Liver (tissue), 9 donors: ENCODE measurements around the gene ADAMTS2. TPM values are rescaled to one million over a fixed set of nuclear protein-coding genes. Genes with fewer than 3 reads are reported as not detected.
A peak's percentile ranks its signal among the peaks of the same experiment; 100 is the strongest.

Experiments
- DNase-seq: peaks from one replicate; pipeline ENCODE4 v3.0.0-alpha.2; 2017; ENCODE audit warnings: low spot score
- H3K27ac ChIP-seq, 2 donors: one replicate each; pipeline ENCODE4 v1.7.0; 2013; ENCODE audit warnings: inconsistent platforms in 2 of 2, low read length in 2 of 2, control low read depth in 1 of 2, low read depth in 1 of 2, mild to moderate bottlenecking in 1 of 2
- H3K27me3 ChIP-seq, 4 donors: one replicate each; pipeline versions ENCODE4 v1.6.1 to v1.7.0; 2013; ENCODE audit warnings: low read length in 3 of 4, inconsistent platforms in 1 of 4, mild to moderate bottlenecking in 1 of 4, moderate library complexity in 1 of 4; ENCODE audit not compliant: control insufficient read depth in 4 of 4, insufficient read depth in 4 of 4
- H3K36me3 ChIP-seq, 4 donors: one replicate each; pipeline versions ENCODE4 v1.6.1 to v1.7.0; 2013; ENCODE audit warnings: low read length in 3 of 4, mild to moderate bottlenecking in 3 of 4, low read depth in 1 of 4, moderate library complexity in 1 of 4; ENCODE audit not compliant: control insufficient read depth in 4 of 4, insufficient read depth in 3 of 4
- H3K4me1 ChIP-seq, 4 donors: one replicate each; pipeline versions ENCODE4 v1.6.1 to v1.7.0; 2013; ENCODE audit warnings: low read length in 3 of 4, mild to moderate bottlenecking in 3 of 4, moderate library complexity in 1 of 4; ENCODE audit not compliant: control insufficient read depth in 4 of 4, insufficient read depth in 4 of 4
- H3K4me3 ChIP-seq, 3 donors: one replicate each; pipeline versions ENCODE4 v1.6.1 to v1.7.0; 2013; ENCODE audit warnings: low read length in 3 of 3, control low read depth in 1 of 3, low read depth in 1 of 3, mild to moderate bottlenecking in 1 of 3
- H3K9ac ChIP-seq, 2 donors: one replicate each; pipeline ENCODE4 v1.7.0; 2013; ENCODE audit warnings: low read length in 2 of 2, mild to moderate bottlenecking in 2 of 2, moderate library complexity in 2 of 2, control low read depth in 1 of 2, low read depth in 1 of 2
- H3K9me3 ChIP-seq, 4 donors: one replicate each; pipeline versions ENCODE4 v1.6.1 to v1.7.0; 2013; ENCODE audit warnings: low read length in 3 of 4; ENCODE audit not compliant: control insufficient read depth in 4 of 4
- ATF3 ChIP-seq: IDR thresholded peaks from 2 replicates; pipeline ENCODE4 v1.6.1; 2016; ENCODE audit warnings: antibody characterized with exemption
- CTCF ChIP-seq: fragments of 150-350 bp; IDR thresholded peaks from 2 replicates; pipeline ENCODE4 v1.5.1; 2017; ENCODE audit warnings: improper control_type of control experiment, low read depth, low read length; ENCODE audit not compliant: missing input control
- EGR1 ChIP-seq, 2 donors: IDR thresholded peaks; 2 replicates each; pipeline ENCODE4 v1.6.1; 2016 to 2018; ENCODE audit warnings: antibody characterized with exemption in 2 of 2, low read depth in 2 of 2
- FOXA1 ChIP-seq: IDR thresholded peaks from 2 replicates; pipeline ENCODE4 v1.6.1; 2016; ENCODE audit warnings: antibody characterized with exemption
- FOXA2 ChIP-seq: IDR thresholded peaks from 2 replicates; pipeline ENCODE4 v1.6.1; 2016; ENCODE audit warnings: antibody characterized with exemption
- GABPA ChIP-seq, 2 donors: IDR thresholded peaks in 1 of 2; conservative IDR thresholded peaks in 1 of 2; 2 replicates each; pipeline ENCODE4 v1.6.1; 2016; ENCODE audit warnings: antibody characterized with exemption in 2 of 2, mild to moderate bottlenecking in 1 of 2, moderate library complexity in 1 of 2
- HNF4A ChIP-seq, 2 donors: conservative IDR thresholded peaks; 2 replicates each; pipeline ENCODE4 v1.6.1; 2016; ENCODE audit warnings: antibody characterized with exemption in 2 of 2, mild to moderate bottlenecking in 2 of 2
- HNF4G ChIP-seq: IDR thresholded peaks from 2 replicates; pipeline ENCODE4 v1.6.1; 2016; ENCODE audit warnings: antibody characterized with exemption
- JUND ChIP-seq, 2 donors: IDR thresholded peaks; 2 replicates each; pipeline ENCODE4 v1.6.1; 2016; ENCODE audit warnings: antibody characterized with exemption in 2 of 2
- MAX ChIP-seq: IDR thresholded peaks from 2 replicates; pipeline ENCODE4 v1.6.1; 2016; ENCODE audit warnings: antibody characterized with exemption
- NR2F2 ChIP-seq: IDR thresholded peaks from 2 replicates; pipeline ENCODE4 v1.6.1; 2016; ENCODE audit warnings: antibody characterized with exemption
- RAD21 ChIP-seq, 2 donors: IDR thresholded peaks; 2 replicates each; pipeline ENCODE4 v1.6.1; 2016; ENCODE audit warnings: antibody characterized with exemption in 2 of 2, mild to moderate bottlenecking in 2 of 2
- REST ChIP-seq: IDR thresholded peaks from 2 replicates; pipeline ENCODE4 v1.6.1; 2016; ENCODE audit warnings: antibody characterized with exemption, mild to moderate bottlenecking
- RXRA ChIP-seq, 2 donors: IDR thresholded peaks; 2 replicates each; pipeline ENCODE4 v1.6.1; 2017 to 2018; ENCODE audit warnings: antibody characterized with exemption in 2 of 2, mild to moderate bottlenecking in 1 of 2
- SP1 ChIP-seq: IDR thresholded peaks from 2 replicates; pipeline ENCODE4 v1.6.1; 2018; ENCODE audit warnings: antibody characterized with exemption, mild to moderate bottlenecking
- TAF1 ChIP-seq: conservative IDR thresholded peaks from 2 replicates; pipeline ENCODE4 v1.6.1; 2016; ENCODE audit warnings: antibody characterized with exemption, mild to moderate bottlenecking
- YY1 ChIP-seq: IDR thresholded peaks from 2 replicates; pipeline ENCODE4 v1.6.1; 2016; ENCODE audit warnings: antibody characterized with exemption, mild to moderate bottlenecking
- ZBTB33 ChIP-seq: IDR thresholded peaks from 2 replicates; pipeline ENCODE4 v1.6.1; 2016; ENCODE audit warnings: antibody characterized with exemption
- WGBS: extraction: QIAGEN DNeasy Blood & Tissue Kit; methylation state at CpG from one replicate; pipeline ENCODE4 v1.1.7; 2013; 5-methylcytosine and 5-hydroxymethylcytosine counted together
- polyA plus RNA-seq, 2 donors: library from polyadenylated mRNA; stranded (reverse) in 1 of 2; unstranded in 1 of 2; fragments of 200-250 nt in 1 of 2; fragments of >200 nt in 1 of 2; fragmentation: Nextera tagmentation in 1 of 2; extraction: Ambion mirVana in 1 of 2; gene quantifications; one replicate each; pipeline versions ENCODE4 v1.2.1 to v1.2.3, GENCODE V29; 2013 to 2015
- total RNA-seq, 2 donors: library from RNA; depleted of rRNA; stranded (reverse); fragments of >200 nt; gene quantifications; one replicate each; pipeline ENCODE4 v1.2.3, GENCODE V29; 2014
- donor health status: healthy.
- donor health status: healthy.
- donor health status: healthy.
- donor health status: healthy.
- donor health status: healthy.

Gene ADAMTS2
- total and polyA plus RNA-seq, 4 donors: 2.7 to 24.3 (median 12.0) TPM

GRCh38 chr5:179336126-179336870, 9.0 kb downstream of the ADAMTS2 start:
- no peaks in the 10 kb centered on the region for H3K9me3 ChIP-seq
- 65% methylated on average over 36 of the region's 36 CpGs for WGBS
- no peak for DNase-seq
- no peak overlapping the region for H3K4me3 ChIP-seq
- H3K27me3 ChIP-seq: no peaks in the 10 kb centered on the region
- no peak for TF ChIP-seq HNF4G
- H3K36me3 ChIP-seq: no peaks in the 10 kb centered on the region
- H3K4me1 ChIP-seq: peaks cover 0 to 11% (median 0%) of the 10 kb centered on the region in 4 donors
- H3K9ac ChIP-seq: no peak overlapping the region
- H3K27ac ChIP-seq: peak overlapping the region in 1 of 2 donors; percentile 19

GRCh38 chr5:179333796-179334761, 11.2 kb downstream of the ADAMTS2 start:
- Histone ChIP-seq H3K27ac (no peak overlapping the region), H3K27me3 (no peaks in the 10 kb centered on the region), H3K9me3 (no peaks in the 10 kb centered on the region), H3K9ac (no peak overlapping the region), H3K4me3 (no peak overlapping the region), H3K36me3 (no peaks in the 10 kb centered on the region), H3K4me1 (peaks cover 0 to 11% (median 0%) of the 10 kb centered on the region in 4 donors)
- no peak for DNase-seq
- WGBS: 62% methylated on average over 24 of the region's 24 CpGs
- TF ChIP-seq FOXA1: no peak
- TF ChIP-seq ZBTB33: no peak
- no peak for TF ChIP-seq YY1
- no peak for TF ChIP-seq SP1
- no peak for TF ChIP-seq ATF3
- no peak for TF ChIP-seq HNF4A (conservative IDR thresholded peaks at IDR 0.05)
- no peak for TF ChIP-seq NR2F2
- no peak for TF ChIP-seq CTCF
- no peak for TF ChIP-seq GABPA (IDR thresholded peaks at IDR 0.05 in 1 of 2, conservative IDR thresholded peaks at IDR 0.05 in 1 of 2)
- no peak for TF ChIP-seq FOXA2
- no peak for TF ChIP-seq RAD21 (IDR thresholded peaks at IDR 0.05)
- no peak for TF ChIP-seq EGR1 (IDR thresholded peaks at IDR 0.05; ENCODE audit: low read depth in 2 of 2)
- TF ChIP-seq RXRA (IDR thresholded peaks at IDR 0.05): no peak
- TF ChIP-seq TAF1: no peak
- no peak for TF ChIP-seq JUND (IDR thresholded peaks at IDR 0.05)
- TF ChIP-seq MAX: no peak
- no peak for TF ChIP-seq HNF4G
- no peak for TF ChIP-seq REST
